SK-N-SH (cell line): Measurements from ENCODE around the gene MEOX1. TPM values are rescaled to one million over a fixed set of nuclear protein-coding genes. Genes with fewer than 3 reads are reported as not detected.

Experiments used
- CTCF ChIA-PET: fragments of 300-600, 350-600 bp; formaldehyde crosslinking; extraction: SDS; loops from one replicate; lab custom pipeline; 2021; lab: Yijun Ruan, JAX
- POLR2A ChIA-PET: fragments of 350-600 bp; sonication (Branson Sonifier 250); formaldehyde crosslinking; extraction: SDS; loops from one replicate; lab custom pipeline; 2020; ENCODE audit warnings: antibody characterized with exemption, inconsistent platforms; lab: Yijun Ruan, JAX
- DNase-seq: peaks from one replicate; pipeline ENCODE4 v3.0.0; 2012
- H2AFZ ChIP-seq: fragments of 200-600 bp; sonication (generic); 2 replicates; pipeline ENCODE4 v1.8.1; 2016; ENCODE audit warnings: antibody characterized with exemption, mild to moderate bottlenecking, low read depth
- H3F3A ChIP-seq: fragments of 200-600 bp; sonication (generic); replicated peaks from 2 replicates; pipeline ENCODE3; 2016; ENCODE audit warnings: antibody characterized with exemption, mild to moderate bottlenecking; ENCODE audit not compliant: insufficient read depth
- H3K27ac ChIP-seq, 2 experiments: fragments of 200-500 bp in 1 of 2; fragments of 200-600 bp in 1 of 2; sonication (Bioruptor generic) in 1 of 2; sonication (generic), shearing (Covaris generic) in 1 of 2; 2 replicates each; pipeline versions ENCODE4 v1.5.1 to v1.6.1; 2014 to 2016; ENCODE audit warnings: low read depth in 2 of 2, inconsistent platforms in 1 of 2, low read length in 1 of 2, mild to moderate bottlenecking in 1 of 2, mixed read lengths in 1 of 2
- H3K27me3 ChIP-seq: fragments of 200-600 bp; sonication (generic), shearing (Covaris generic); 2 replicates; pipeline ENCODE4 v1.6.1; 2016; ENCODE audit warnings: mixed run types; ENCODE audit not compliant: insufficient read depth
- H3K36me3 ChIP-seq, 2 experiments: fragments of 200-500 bp in 1 of 2; fragments of 200-600 bp in 1 of 2; sonication (Bioruptor generic) in 1 of 2; sonication (generic) in 1 of 2; replicated peaks in 1 of 2; 2 replicates each; pipeline versions ENCODE3 to v1.5.1; 2014 to 2016; ENCODE audit warnings: low read length in 1 of 2, mild to moderate bottlenecking in 1 of 2; ENCODE audit not compliant: insufficient read depth in 2 of 2, control insufficient read depth in 1 of 2
- H3K4me1 ChIP-seq, 2 experiments: fragments of 200-500 bp in 1 of 2; fragments of 200-600 bp in 1 of 2; sonication (Bioruptor generic) in 1 of 2; sonication (generic), shearing (Covaris generic) in 1 of 2; 2 replicates each; pipeline versions ENCODE4 v1.5.1 to v1.6.1; 2014 to 2016; ENCODE audit warnings: low read depth in 1 of 2, low read length in 1 of 2, mixed run types in 1 of 2; ENCODE audit not compliant: insufficient read depth in 2 of 2, control insufficient read depth in 1 of 2
- H3K4me2 ChIP-seq: fragments of 200-600 bp; sonication (generic), shearing (Covaris generic); 2 replicates; pipeline ENCODE4 v1.6.1; 2017; ENCODE audit warnings: mixed run types
- H3K4me3 ChIP-seq, 2 experiments: fragments of 200-500 bp in 1 of 2; fragments of 200-600 bp in 1 of 2; sonication (Bioruptor generic) in 1 of 2; sonication (generic), shearing (Covaris generic) in 1 of 2; 2 replicates each; pipeline versions ENCODE4 v1.5.1 to v1.8.1; 2014 to 2016; ENCODE audit warnings: low read depth in 2 of 2, inconsistent platforms in 1 of 2, low read length in 1 of 2, mild to moderate bottlenecking in 1 of 2, mixed read lengths in 1 of 2, moderate library complexity in 1 of 2
- H3K79me2 ChIP-seq: fragments of 200-600 bp; sonication (generic); 2 replicates; pipeline ENCODE4 v1.8.1; 2017; ENCODE audit warnings: mild to moderate bottlenecking; ENCODE audit not compliant: insufficient read depth
- H3K9ac ChIP-seq: fragments of 200-600 bp; sonication (generic); 2 replicates; pipeline ENCODE4 v1.6.1; 2017; ENCODE audit warnings: mixed run types
- H3K9me2 ChIP-seq: fragments of 200-600 bp; sonication (generic); 2 replicates; pipeline ENCODE4 v1.6.1; 2017; ENCODE audit warnings: mixed run types
- H3K9me3 ChIP-seq: fragments of 200-600 bp; sonication (generic); 2 replicates; pipeline ENCODE4 v1.6.1; 2017; ENCODE audit warnings: mixed run types, mild to moderate bottlenecking, moderate library complexity
- H4K20me1 ChIP-seq: fragments of 200-600 bp; sonication (generic); 2 replicates; pipeline ENCODE4 v1.6.1; 2017; ENCODE audit warnings: mild to moderate bottlenecking, mixed run types; ENCODE audit not compliant: insufficient read depth
- CHD2 ChIP-seq: fragments of 150-350 bp; IDR thresholded peaks from 2 replicates; pipeline ENCODE4 v1.6.1; 2018; ENCODE audit warnings: low read length; ENCODE audit not compliant: partially characterized antibody
- CTCF ChIP-seq: fragments of 200-600 bp; sonication (generic); IDR thresholded peaks from 2 replicates; pipeline ENCODE4 v1.6.1; 2017; ENCODE audit warnings: antibody characterized with exemption, mild to moderate bottlenecking, moderate library complexity
- ELF1 ChIP-seq: IDR thresholded peaks from 2 replicates; pipeline ENCODE4 v1.4.0; 2012
- EZH2phosphoT487 ChIP-seq: fragments of 200-600 bp; sonication (generic); IDR thresholded peaks from 2 replicates; pipeline ENCODE4 v1.6.1; 2017; ENCODE audit warnings: low read depth, mixed run types, mild to moderate bottlenecking, antibody characterized with exemption, moderate library complexity, borderline replicate concordance
- FOSL2 ChIP-seq: IDR thresholded peaks from 2 replicates; pipeline ENCODE4 v1.4.0; 2012; ENCODE audit warnings: low read depth, mild to moderate bottlenecking, moderate library complexity, borderline replicate concordance
- FOXM1 ChIP-seq: IDR thresholded peaks from 2 replicates; pipeline ENCODE4 v1.4.0; 2012; ENCODE audit warnings: low read depth, mild to moderate bottlenecking
- GATA2 ChIP-seq: sonication (generic); formaldehyde crosslinking; IDR thresholded peaks from 2 replicates; pipeline ENCODE4 v1.5.0; 2020; ENCODE audit warnings: mild to moderate bottlenecking, missing genetic modification reagents
- IRF3 ChIP-seq: fragments of 150-350 bp; IDR thresholded peaks from 2 replicates; pipeline ENCODE4 v1.6.1; 2016; ENCODE audit warnings: mild to moderate bottlenecking, low read depth, low read length
- JUND ChIP-seq: IDR thresholded peaks from 2 replicates; pipeline ENCODE4 v1.4.0; 2012
- MXI1 ChIP-seq: IDR thresholded peaks from 2 replicates; pipeline ENCODE4 v1.6.1; 2012; ENCODE audit warnings: mild to moderate bottlenecking, low read depth, low read length, improper control_type of control experiment
- NFIC ChIP-seq: IDR thresholded peaks from 2 replicates; pipeline ENCODE4 v1.4.0; 2012; ENCODE audit warnings: borderline replicate concordance
- PBX3 ChIP-seq: IDR thresholded peaks from 2 replicates; pipeline ENCODE4; 2012
- RFX5 ChIP-seq: IDR thresholded peaks from 2 replicates; pipeline ENCODE4 v1.6.1; 2012; ENCODE audit warnings: mild to moderate bottlenecking, improper control_type of control experiment, low read length
- SIN3A ChIP-seq: IDR thresholded peaks from 2 replicates; pipeline ENCODE4 v1.6.1; 2012; ENCODE audit warnings: low read depth, mild to moderate bottlenecking, low read length, moderate library complexity, borderline replicate concordance
- SMC3 ChIP-seq: IDR thresholded peaks from 2 replicates; pipeline ENCODE4 v1.6.1; 2012; ENCODE audit warnings: low read depth, low read length, improper control_type of control experiment
- TAF1 ChIP-seq: IDR thresholded peaks from 2 replicates; pipeline ENCODE4 v1.6.1; 2012; ENCODE audit warnings: low read depth, mild to moderate bottlenecking, low read length, moderate library complexity, borderline replicate concordance
- USF1 ChIP-seq: IDR thresholded peaks from 2 replicates; pipeline ENCODE4 v1.4.0; 2012; ENCODE audit warnings: low read depth, borderline replicate concordance
- USF2 ChIP-seq: fragments of 150-350 bp; IDR thresholded peaks from 2 replicates; pipeline ENCODE4 v1.6.1; 2017; ENCODE audit warnings: antibody characterized with exemption, low read length, low read depth, borderline replicate concordance
- YY1 ChIP-seq: IDR thresholded peaks from 2 replicates; pipeline ENCODE4 v1.4.0; 2012; ENCODE audit warnings: low read depth, mild to moderate bottlenecking
- WGBS: methylation state at CpG from one replicate; pipeline ENCODE4 v1.1.6; 2017; ENCODE audit warnings: low lambda C conversion rate; 5-methylcytosine and 5-hydroxymethylcytosine counted together
- polyA plus RNA-seq, 3 experiments: library from polyadenylated mRNA; depleted of rRNA; stranded (reverse); fragments of >200 nt; gene quantifications; 2 replicates each; pipeline ENCODE4 v1.2.3, GENCODE V29; 2012

The MEOX1 gene
- polyA plus RNA-seq, 1 of the 3 experiments (the other 2 are of a cell fraction), result 0.05 TPM

GRCh38 chr17:43618276-43618675, 43.4 kb downstream of the MEOX1 start:
- no peak overlapping the region for H3K4me2 ChIP-seq
- 74% methylated on average over 8 of the region's 8 CpGs for WGBS
- no peaks in the 10 kb centered on the region for H3K4me1 ChIP-seq
- H4K20me1 ChIP-seq, result no peaks in the 10 kb centered on the region
- ChIA-PET POLR2A (no interaction called here), CTCF (interaction anchor here (0.6 to 3.9 kb wide), 5 partner anchors 13 to 326 kb away, joined by 3 to 14 read pairs (median 3); no protein-coding TSS in a partner anchor)
- DNase-seq, result no peak
- H3F3A ChIP-seq, result no peaks in the 10 kb centered on the region
- H3K27me3 ChIP-seq, result no peaks in the 10 kb centered on the region
- no peaks in the 10 kb centered on the region for H3K9me2 ChIP-seq
- H3K36me3 ChIP-seq, result no peaks in the 10 kb centered on the region
- no peak overlapping the region for H3K27ac ChIP-seq
- TF ChIP-seq CTCF, result no peak
- TF ChIP-seq RFX5, result no peak
- TF ChIP-seq NFIC, result no peak
- TF ChIP-seq JUND, result no peak
- TF ChIP-seq EZH2phosphoT487, result no peak
- TF ChIP-seq FOSL2, result no peak
- TF ChIP-seq USF1, result no peak
- no peak overlapping the region for H3K9ac ChIP-seq
- H2AFZ ChIP-seq, result no peak overlapping the region
- H3K79me2 ChIP-seq, result no peaks in the 10 kb centered on the region
- no peaks in the 10 kb centered on the region for H3K9me3 ChIP-seq
- no peak overlapping the region for H3K4me3 ChIP-seq

GRCh38 chr17:43616852-43617251, 44.9 kb downstream of the MEOX1 start:
- no CpG with 5 or more reads among the region's 5 CpGs for WGBS
- CTCF ChIA-PET, result interaction anchor here (0.9 to 3.9 kb wide), 2 partner anchors 40 to 150 kb away, joined by 3 to 14 read pairs; no protein-coding TSS in a partner anchor
- DNase-seq, result no peak

More at GRCh38 chr17:43616852-43617251, 44.9 kb downstream of the MEOX1 start:
- Histone ChIP-seq H4K20me1 (no peaks in the 10 kb centered on the region), H3K4me2 (no peak overlapping the region), H3K9me2 (no peaks in the 10 kb centered on the region), H3K79me2 (no peaks in the 10 kb centered on the region), H3K27me3 (no peaks in the 10 kb centered on the region), H3K4me1 (no peaks in the 10 kb centered on the region), H3K4me3 (no peak overlapping the region), H3K9ac (no peak overlapping the region), H3K27ac (no peak overlapping the region), H3K9me3 (no peaks in the 10 kb centered on the region), H3F3A (no peaks in the 10 kb centered on the region), H3K36me3 (no peaks in the 10 kb centered on the region), H2AFZ (no peak overlapping the region)
- POLR2A ChIA-PET, result no interaction called here
- TF ChIP-seq GATA2 (CRISPR knock-in tag) (no peak), SIN3A (no peak), PBX3 (no peak), CHD2 (no peak), FOSL2 (no peak), SMC3 (no peak), TAF1 (no peak), MXI1 (no peak), IRF3 (no peak), FOXM1 (no peak), YY1 (no peak), USF2 (no peak), USF1 (no peak), ELF1 (no peak), RFX5 (no peak)
